Hematopoietic multipotent progenitor cell treated with erythropoietin and hydrocortisone succinate and interleukin-3 and kit ligand, for 15 days (in vitro differentiated cells): ENCODE data around the gene DNAAF5.
"Not testable (repeated sequence)": the region's sequence is repeated elsewhere in the genome, so short reads cannot be mapped to it uniquely, and the experiment has no call there.

Experiments
- DNase-seq: peaks from one replicate; pipeline ENCODE4 v3.0.0-alpha.2; 2015; ENCODE audit warnings: low spot score

The DNAAF5 gene

DNA sequence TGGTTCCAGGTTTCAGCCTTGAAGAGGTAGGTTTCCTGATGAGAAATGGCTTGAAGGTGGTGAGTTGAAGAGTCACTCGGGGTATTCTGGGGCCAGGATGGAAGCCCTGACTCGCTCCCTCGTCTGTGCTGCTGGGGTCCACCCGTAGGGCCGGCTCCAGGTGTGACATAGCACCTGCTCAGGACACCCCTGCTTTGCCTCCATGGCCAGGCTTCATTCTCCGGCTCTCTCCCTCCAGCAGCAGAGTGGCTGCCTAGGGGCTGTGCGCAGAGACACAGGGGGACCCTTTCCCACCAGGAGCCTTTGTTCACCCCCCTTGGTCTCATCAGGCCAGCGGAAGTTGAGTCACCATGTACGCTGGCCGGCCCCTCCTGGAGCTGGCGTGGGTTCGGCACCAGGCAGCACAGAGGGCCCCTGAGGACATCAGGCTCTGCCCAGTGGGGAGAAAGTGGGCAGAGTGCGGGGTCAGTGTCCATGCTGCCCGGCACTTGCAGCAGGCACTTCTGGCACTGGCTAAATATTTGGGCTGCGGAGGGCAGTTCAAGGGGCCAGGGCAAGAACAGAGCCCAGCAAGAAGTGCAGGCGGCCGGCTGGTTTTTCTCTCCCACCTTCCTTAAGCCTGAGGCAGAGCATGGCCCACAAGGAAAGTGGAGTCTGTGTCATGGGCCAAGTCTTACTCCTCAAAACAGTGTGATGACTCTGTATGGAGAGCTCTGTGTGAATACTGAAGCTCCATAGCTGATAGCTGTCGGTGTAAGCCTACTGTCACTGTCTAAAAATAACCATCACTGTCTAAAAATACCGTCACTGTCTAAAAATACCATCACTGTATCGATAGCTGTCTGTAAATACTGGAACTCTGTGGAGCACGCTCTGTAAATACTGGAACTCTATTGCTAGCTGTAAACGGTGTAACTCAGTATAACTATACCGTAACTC lies 4.3 kb downstream of the DNAAF5 start:
- DNase-seq, result no peak

DNA sequence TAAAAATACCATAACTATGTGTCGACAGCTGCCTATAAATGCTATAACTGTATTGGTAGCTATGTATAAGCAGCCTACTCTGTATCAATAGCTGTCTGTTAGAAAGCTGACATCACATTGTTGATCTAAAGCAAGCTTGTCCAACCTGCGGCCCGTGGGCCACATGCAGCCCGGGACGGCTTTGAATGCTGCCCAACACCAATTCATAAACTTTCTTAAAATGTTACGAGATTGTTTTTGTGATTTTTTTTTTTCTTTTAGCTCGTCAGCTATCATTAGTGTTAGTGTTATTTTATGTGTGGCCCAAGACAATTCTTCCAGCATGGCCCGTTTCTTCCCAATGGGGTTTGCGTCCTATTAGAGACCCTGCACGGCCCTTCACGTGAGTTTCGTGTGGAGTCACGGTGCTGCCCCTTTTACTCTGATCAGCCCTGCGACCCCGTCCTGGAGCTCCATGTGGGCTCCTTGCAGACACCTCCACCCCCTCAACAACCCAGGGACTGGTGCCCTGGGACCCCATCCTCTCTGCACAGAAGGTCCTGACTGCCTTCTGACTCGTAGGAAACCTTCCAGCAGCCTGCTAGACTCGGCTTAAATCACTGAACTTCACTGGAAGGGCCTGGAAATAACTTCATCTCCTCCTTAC lies 5.1 kb downstream of the DNAAF5 start:
- no peak for DNase-seq

DNA sequence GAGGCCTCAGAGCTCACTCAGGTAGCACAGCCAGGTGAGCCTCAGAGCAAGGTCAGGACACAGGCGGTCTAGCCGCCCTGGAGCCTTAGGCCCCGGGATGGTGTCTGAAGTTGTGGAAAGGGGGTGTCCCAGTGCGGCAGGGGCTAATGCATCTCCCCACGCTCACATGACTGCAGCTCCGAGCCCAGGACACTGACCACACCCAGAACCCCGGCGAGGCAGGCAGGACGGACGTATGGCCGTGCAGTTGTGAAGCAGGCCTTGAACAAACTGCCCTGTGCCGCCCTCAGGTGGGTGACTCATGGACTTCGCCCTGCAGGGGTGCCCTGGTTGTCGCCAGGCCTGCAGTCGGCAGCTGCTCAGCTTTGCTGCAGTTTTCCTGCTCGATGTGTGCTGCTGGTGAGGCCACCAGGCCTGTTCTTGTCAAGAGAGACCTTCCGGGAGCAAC lies 5.6 kb downstream of the DNAAF5 start:
- DNase-seq, result no peak

DNA sequence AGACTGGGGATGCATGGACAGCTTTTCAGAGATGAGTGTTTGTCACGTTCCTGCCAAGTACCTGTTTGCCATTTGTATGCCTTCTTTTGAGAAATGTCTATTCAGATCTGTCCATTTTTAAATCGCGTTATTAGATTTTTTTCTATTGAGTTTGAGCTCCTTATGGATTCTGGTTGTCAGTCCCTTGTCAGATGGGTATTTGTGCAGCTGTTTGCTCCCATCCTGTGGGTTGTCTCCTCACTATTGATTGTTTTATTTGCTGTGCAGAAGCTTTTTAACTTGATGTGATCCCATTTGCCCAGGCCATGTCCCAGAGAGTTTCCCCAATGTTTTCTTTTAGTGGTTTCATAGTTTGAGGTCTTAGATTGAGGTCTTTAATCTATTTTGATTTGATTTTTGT lies 6.1 kb downstream of the DNAAF5 start:
- DNase-seq, result no peak

DNA sequence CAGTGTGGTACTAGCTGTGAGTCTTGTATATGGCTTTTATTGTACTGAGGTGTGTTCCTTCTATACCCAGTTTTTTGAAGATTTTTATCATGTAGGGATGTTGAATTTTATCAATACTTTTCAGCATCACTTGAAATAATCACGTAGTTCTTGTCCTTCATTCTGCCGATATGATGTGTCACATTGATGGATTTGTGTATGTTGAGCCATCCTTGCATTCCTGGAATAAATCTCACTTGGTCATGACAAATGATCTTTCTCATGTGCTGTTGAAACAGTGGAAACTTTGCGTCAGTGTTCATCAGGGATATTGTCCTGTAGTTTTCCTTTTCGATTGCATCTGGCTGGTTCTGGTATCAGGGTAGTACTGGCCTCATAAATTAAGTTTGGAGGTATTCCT lies 7.7 kb downstream of the DNAAF5 start:
- no peak for DNase-seq

DNA sequence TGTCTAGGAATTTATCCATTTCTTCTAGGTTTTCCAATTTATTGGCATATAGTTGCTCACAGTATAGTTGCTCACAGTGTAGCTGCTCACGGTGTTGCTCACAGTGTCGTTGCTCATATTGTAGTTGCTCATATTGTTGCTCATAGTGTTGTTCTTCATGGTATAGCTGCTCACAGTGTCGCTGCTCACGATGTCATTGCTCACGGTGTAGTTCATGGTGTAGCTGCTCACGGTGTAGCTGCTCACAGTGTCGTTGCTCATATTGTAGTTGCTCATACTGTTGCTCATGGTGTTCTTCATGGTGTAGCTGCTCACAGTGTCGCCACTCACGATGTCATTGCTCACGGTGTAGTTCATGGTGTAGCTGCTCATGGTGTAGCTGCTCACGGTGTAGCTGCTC lies 8.3 kb downstream of the DNAAF5 start:
- DNase-seq, result no peak

DNA sequence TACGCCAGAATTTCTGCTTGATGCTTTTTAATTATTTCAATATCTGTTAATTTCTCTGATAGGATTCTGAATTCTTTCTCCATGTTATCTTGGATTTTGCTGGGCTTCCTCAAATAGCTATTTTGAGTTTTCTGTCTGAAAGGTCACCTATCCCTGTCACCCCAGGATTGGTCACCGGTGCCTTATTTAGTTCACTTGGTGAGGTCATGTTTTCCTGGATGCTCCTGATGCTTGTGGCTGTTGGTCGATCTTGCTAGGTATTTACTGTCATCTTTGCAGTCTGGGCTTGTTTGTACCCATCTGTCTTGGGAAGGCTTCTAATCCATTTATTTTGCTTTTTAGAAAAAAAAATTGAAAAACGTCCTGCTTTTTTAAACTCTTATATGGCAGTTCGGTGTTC lies 11.7 kb downstream of the DNAAF5 start:
- DNase-seq, result no peak

DNA sequence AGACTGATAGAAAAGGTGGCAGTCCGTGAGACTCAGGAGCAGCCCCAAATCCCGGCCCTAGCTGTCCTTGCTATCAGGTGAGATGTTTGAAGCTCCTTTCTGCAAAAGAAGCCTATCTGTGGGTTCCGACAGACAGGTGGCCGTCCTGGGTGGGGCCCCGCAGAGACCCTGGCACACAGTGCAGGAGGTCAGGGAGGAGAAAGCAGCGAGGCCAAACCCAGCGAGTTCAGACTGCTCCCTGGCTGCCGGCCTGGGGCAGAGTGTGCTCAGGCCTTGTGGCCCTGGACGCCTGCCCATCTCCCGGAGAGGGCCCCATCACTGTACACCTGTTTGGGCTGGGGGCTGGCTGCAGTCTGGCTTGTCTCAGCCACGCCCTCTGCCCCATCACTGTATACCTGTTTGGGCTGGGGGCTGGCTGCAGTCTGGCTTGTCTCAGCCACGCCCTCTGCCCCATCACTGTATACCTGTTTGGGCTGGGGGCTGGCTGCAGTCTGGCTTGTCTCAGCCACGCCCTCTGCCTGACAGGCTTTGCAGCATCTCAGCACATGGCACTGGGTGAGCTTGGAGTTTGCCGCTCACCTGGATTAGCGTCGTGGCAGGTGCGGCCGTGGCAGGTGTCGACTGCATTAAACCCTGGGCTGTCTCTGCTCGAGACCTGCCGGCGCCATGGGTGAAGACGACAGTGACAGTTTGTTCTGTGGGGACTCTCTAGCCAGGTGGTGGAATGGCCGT lies 12.4 kb downstream of the DNAAF5 start:
- DNase-seq, result no peak

DNA sequence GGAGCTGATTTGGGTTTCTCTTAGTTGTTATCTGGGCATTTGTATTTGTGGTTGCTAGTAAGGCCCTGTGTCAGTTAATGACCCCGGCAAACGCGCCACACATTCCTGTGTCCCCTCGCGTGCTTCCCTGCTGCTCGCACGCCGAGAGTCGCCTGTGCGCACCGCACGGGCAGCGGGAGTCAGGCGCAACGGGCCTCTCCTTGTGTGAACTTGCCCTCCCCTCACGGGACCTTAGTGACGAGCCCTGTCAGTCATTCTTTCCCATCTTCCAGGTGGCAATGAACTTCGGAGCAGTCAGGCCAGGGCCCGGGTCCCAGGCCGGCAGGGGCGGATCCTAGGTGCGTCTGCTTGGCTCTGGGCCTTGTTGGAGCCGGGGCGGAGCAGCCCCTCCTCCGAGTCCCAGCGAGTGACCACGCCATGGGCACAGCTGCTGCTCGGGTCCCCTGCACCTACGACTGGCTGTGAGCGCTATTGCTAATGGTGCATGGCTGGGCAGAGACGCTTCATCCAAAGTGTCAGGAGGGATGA lies 13.0 kb downstream of the DNAAF5 start:
- DNase-seq, result no peak

DNA sequence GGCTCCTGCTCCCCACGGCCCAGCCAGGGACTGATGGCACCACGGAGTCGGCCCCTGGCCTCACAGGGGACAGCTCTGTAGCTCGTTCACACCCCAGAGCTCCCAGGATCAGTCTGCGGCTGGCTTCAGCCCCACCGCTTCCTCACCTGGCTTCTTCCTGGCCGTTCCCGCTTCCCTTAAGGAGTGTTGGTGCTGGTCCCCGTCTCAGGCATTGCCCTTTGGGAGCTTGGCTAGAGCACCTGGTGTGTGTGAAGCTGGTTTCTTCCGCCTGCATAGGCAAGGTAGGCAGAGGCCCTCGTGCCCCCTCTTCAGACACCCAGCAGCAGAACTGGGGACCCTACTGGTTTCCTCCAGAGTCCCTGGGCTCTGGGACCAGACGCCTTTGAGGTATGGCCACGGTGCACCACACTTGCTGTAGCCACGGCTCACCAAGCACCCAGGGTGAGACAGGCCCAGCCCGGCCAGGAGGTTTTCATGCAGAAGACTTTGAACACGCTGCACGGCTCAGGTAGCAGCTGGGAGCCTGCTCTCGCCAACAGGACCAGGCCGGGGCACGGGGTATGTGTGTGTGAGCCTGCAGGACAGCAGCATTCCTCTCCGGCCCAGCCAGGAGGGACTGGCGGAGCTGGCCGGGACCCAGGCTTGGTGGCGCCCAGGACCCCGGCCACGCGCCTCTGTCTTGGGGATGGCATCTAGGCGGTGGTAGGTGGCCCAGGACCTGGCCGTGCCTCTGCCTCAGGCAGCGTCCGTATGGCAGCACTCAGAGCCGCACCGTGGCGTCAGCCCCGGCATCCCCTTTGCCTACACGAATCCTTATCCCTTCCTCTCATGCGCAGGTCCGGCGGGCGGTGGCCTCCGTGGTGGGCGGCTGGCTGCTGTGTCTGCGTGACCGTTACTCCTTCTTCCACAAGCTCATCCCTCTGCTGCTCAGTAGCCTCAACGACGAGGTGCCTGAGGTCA lies 13.8 kb downstream of the DNAAF5 start:
- DNase-seq, result no peak

DNA sequence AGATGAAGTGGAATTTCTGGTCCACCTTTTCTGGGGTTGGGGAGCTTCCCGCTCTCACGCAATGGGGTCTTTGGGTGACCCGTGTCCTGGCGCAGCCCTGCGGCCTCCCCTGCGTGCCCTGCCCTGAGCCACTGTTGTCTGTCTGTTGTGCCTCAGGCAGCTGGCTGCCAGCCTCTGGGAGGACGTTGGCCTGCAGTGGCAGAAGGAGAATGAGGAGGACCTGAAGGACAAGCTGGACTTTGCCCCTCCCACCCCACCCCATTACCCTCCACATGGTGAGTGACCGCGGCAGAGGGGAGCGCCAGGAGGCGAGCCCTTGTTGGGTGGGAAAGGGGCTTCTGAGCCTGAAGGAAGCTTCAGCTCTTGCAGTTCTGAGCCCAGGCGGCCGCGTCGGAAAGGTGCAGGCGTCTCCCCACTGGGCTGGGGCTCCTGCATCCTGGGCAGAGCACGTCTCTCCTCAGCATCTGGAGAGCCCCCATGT lies 14.7 kb downstream of the DNAAF5 start:
- no peak for DNase-seq

DNA sequence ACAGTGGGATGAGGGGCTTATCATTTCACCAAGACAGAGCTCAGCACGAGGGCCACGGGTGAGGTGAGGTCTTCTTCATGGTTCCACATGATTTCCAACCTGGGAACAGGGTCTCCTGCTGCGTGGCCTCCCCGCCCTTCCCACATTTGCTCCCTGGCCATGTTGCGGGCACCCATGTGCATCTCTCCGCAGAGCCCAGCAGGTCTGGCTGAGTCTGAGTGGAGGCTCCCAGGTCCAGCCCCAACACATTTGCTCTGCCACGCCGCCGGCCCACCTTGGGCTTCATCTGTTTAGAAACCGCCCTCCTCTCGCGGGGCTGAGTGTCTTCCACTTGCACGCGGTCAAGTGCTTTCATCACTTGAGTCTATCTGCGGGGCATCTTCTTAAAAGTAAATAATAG lies 15.4 kb downstream of the DNAAF5 start:
- no peak for DNase-seq

DNA sequence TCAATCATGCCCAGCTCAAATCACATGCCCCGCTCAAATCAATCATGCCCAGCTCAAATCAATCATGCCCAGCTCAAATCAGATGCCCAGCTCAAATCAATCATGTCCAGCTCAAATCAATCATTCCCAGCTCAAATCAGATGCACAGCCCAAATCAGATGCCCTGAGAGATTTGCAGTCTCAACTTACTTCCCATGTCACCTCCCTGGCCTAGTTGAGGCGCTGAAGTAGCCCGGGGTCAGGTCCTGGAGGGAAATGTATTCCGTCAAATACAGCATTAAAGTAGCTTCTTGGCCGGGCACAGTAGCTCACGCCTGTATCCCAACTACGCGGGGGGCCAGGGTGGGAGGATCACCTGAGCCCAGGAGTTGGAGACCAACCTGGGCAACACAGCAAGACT lies 16.3 kb downstream of the DNAAF5 start:
- no peak for DNase-seq

DNA sequence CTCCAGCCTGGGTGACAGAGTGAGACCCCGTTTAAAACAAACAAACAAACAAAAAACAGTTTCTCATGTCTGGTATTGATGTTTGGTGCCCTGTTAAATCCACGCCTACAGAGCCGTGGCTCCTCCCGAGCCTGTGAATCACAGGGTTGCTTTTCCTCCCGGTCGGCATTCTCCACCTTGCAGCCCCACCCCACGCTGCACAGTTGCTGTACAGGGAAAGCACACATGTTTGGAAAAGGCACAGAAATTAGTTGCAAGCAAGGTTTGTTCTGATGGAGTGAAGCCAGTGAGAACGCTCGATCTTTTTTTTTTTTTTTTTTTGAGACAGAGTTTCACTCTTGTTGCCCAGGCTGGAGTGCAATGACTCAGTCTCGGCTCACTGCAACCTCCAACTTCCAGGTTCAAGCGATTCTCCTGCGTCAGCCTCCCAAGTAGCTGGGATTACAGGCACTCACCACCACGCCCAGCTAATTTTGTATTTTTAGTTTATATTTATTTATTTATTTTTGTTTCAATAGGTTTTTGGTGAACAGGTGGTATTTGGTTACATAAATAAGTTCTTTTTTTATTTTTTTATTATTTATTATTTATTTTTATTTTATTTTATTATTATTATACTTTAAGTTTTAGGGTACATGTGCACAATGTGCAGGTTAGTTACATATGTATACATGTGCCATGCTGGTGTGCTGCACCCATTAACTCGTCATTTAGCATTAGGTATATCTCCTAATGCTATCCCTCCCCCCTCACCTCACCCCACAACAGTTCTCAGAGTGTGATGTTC lies 17.0 kb downstream of the DNAAF5 start:
- DNase-seq, result not testable (repeated sequence)

DNA sequence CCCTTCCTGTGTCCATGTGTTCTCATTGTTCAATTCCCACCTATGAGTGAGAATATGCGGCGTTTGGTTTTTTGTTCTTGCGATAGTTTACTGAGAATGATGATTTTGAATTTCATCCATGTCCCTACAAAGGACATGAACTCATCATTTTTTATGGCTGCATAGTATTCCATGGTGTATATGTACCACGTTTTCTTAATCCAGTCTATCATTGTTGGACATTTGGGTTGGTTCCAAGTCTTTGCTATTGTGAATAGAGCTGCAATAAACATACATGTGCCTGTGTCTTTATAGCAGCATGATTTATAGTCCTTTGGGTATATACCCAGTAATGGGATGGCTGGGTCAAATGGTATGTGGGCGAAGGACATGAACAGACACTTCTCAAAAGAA lies 17.6 kb downstream of the DNAAF5 start:
- not testable (repeated sequence) for DNase-seq

DNA sequence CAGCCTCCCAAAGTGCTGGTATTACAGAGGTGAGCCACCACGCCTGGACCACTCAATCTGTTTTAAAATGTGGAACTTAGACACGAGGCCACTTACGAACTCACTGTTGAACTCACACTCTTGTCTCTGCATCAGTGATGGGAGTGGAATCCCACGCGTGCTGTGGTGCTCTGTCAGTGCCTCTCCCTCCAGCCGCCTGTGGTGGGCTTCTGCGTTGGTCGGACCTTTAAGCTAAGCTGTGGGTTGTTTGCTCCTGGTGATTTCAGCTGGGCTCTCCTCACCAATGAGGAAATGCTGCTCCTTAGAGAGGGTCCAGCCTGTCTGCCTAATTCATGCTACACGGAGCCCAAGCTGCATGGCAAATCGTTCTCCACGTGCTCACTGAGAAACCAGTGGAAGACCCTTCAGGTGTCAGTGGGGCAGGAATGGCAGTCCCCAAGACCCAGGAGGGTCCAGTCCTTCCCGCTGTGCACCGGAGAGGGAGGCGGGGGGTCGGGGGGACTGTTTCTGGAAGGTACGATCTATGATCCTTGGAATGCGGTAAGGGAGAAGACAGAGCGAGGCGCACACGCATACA lies 18.4 kb downstream of the DNAAF5 start:
- no peak for DNase-seq

DNA sequence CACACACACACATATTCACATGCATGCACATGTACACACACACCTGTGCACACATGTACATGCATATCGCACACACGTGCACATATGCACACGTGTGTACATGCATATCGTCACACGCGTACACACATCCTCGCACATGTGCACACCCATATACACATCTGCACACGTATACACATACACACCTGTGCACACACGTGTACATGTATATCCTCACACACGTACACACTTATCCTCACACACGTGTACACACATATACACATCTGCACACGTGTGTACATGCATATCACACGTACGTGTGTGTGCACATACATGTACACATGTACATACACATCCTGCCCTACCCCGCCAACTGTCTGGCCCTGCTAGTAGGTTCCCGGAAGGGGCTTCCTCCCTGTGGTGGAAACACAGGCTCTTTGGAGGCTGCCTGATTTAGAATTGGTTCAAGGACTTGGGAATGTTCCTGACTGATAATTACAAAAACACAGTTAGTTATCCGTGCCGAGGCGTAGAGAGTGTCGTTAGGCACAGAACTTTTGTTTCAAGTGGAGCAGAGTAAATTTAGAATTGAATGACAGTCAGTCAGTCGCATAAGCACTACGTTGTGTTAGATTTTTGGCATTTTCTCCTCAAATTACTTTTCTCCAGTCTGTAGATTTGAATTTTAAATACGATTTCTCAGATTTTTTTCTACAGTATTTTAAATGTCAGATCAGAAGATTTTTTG lies 19.1 kb downstream of the DNAAF5 start:
- no peak for DNase-seq

DNA sequence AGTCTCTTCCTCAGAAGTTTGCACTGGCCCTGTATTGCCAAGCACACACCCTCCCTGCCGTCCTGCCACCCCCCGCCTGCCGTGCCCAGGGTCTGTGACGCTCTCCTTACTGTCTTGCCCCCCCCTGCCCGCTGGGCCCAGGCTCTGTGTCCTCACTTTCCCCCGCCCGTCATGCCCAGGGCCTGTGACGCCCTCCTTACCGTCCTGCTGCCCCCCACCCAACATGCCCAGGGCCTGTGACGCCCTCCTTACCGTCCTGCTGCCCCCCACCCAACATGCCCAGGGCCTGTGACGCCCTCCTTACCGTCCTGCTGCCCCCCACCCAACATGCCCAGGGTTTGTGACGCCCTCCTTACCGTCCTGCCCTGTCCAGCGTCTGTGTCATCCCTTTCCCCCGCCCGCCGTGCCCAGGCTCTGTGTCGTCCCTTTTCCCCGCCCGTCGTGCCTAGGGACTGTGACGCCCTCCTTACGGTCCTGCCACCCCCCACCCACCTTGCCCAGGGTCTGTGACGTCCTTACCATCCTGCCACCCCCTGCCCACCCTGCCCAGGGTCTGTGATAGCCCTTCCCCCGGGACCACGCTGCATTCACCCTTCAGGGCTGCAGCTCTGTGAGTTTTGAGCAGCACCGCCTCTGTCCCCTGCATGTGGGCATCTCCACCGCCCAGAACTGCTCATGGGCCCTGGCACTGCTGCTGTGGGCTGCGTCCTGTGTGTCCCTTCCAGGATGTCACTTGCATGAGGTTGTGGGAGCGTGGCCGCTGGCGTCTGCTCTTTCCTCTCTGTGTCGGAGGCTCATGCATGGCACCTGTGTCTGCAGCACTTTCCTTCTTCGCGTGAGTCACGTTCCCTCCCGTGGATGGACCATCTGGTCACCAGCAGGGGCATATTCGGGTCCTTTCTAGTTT lies 19.9 kb downstream of the DNAAF5 start:
- DNase-seq, result no peak
